KOPT-K1 (cell line): ENCODE data around the gene LRIT3.

ENCODE experiments used
- H3K27ac ChIP-seq: fragments of 200-600 bp; sonication (generic); 2 replicates; pipeline ENCODE4 v1.5.1; 2016; ENCODE audit warnings: antibody characterized with exemption, mild to moderate bottlenecking, low read depth, low read length; ENCODE audit not compliant: poor library complexity, severe bottlenecking
- H3K36me3 ChIP-seq: fragments of 200-600 bp; sonication (generic); 2 replicates; pipeline ENCODE4 v1.5.1; 2017; ENCODE audit warnings: antibody characterized with exemption, mild to moderate bottlenecking, low read length, moderate library complexity; ENCODE audit not compliant: insufficient read depth
- H3K9me3 ChIP-seq: fragments of 200-600 bp; sonication (generic); 2 replicates; pipeline ENCODE4 v1.5.1; 2017; ENCODE audit warnings: antibody characterized with exemption, low read length, mild to moderate bottlenecking; ENCODE audit not compliant: insufficient read depth, poor library complexity, severe bottlenecking

LRIT3 gene

GRCh38 chr4:109912706-109913595 is 65.0 kb downstream of the LRIT3 start, which contains the start of gene EGF:
TSS of gene EGF (plus strand) at chr4:109912883. CDS start at chr4:109913336, 453 bp downstream.
- Histone ChIP-seq H3K27ac (no peak within 1 kb of the TSS), H3K36me3 (no peaks in the 10 kb centered on the region), H3K9me3 (no peaks in the 10 kb centered on the region)

GRCh38 chr4:109913596-109914241 is 65.8 kb downstream of the LRIT3 start:
- Histone ChIP-seq H3K27ac (no peak overlapping the region), H3K36me3 (no peaks in the 10 kb centered on the region), H3K9me3 (no peaks in the 10 kb centered on the region)

GRCh38 chr4:109914322-109914721 is 66.4 kb downstream of the LRIT3 start:
- Histone ChIP-seq H3K9me3 (no peaks in the 10 kb centered on the region), H3K27ac (no peak overlapping the region), H3K36me3 (no peaks in the 10 kb centered on the region)

GRCh38 chr4:109915385-109916026 is 67.6 kb downstream of the LRIT3 start:
- no peaks in the 10 kb centered on the region for H3K36me3 ChIP-seq
- H3K27ac ChIP-seq = no peak overlapping the region
- no peaks in the 10 kb centered on the region for H3K9me3 ChIP-seq

GRCh38 chr4:109916027-109916409 is 68.1 kb downstream of the LRIT3 start:
- H3K9me3 ChIP-seq = no peaks in the 10 kb centered on the region
- no peak overlapping the region for H3K27ac ChIP-seq
- H3K36me3 ChIP-seq = no peaks in the 10 kb centered on the region

- Histone ChIP-seq H3K9me3 (no peaks in the 10 kb centered on the region), H3K36me3 (no peaks in the 10 kb centered on the region), H3K27ac (no peak overlapping the region)
Measured at GRCh38 chr4:109921384-109921808, 73.5 kb downstream of the LRIT3 start.
